PC-3 (cell line): ENCODE results near the gene PNLIPRP2.

Experiments used
- CTCF ChIP-seq: fragments of 300-600 bp; sonication (generic); conservative IDR thresholded peaks from 2 replicates; pipeline ENCODE4 v1.5.1; 2017; ENCODE audit warnings: antibody characterized with exemption, low read depth, mild to moderate bottlenecking, low read length
- EZH2 ChIP-seq: fragments of 300-600 bp; sonication (generic); IDR thresholded peaks from one replicate; pipeline ENCODE4 v1.6.1; 2017; ENCODE audit warnings: antibody characterized with exemption, mild to moderate bottlenecking, low read length; ENCODE audit not compliant: unreplicated experiment

DNA sequence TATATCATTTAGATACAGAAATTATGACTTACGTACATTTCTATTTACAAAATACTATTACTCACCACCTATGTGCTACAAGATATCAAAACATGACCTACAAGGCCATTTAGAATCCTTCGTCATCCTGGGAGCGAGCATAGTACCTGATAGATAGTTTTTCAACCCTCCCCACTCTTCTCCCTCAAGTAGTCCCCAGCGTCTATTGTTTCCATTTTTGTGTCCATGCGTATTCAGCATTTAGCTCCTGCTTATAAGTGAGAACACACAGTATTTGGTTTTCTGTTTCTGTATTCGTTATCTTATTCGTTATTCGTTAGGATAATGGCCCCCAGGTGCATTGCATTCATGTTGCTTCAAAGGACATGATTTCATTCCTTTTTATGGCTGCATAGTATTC, 28.1 kb downstream of the PNLIPRP2 start:
- TF ChIP-seq CTCF (no peak), EZH2 (no peak)
